Stomach (tissue), 4 donors: Measurements from ENCODE around the gene SCD5.

Source experiments
- CTCF ChIP-seq, 7 experiments: fragments of 450-650 bp in 4 of 7; fragments of 200-600 bp in 3 of 7; sonication (generic) in 3 of 7; IDR thresholded peaks; one replicate each; pipeline ENCODE4 v1.5.1; 2016 to 2019; ENCODE audit warnings: antibody characterized with exemption in 7 of 7, control low read depth in 2 of 7, mild to moderate bottlenecking in 1 of 7
- EP300 ChIP-seq: sonication (generic); formaldehyde crosslinking; IDR thresholded peaks from one replicate; pipeline ENCODE4 v1.6.1; 2017; ENCODE audit warnings: antibody characterized with exemption
- POLR2A ChIP-seq, 4 donors: fragments of 450-650 bp; IDR thresholded peaks; one replicate each; pipeline ENCODE4 v1.6.1; 2016; ENCODE audit warnings: antibody characterized with exemption in 4 of 4, control low read depth in 2 of 4, mild to moderate bottlenecking in 1 of 4, moderate library complexity in 1 of 4

GRCh38 chr4:82802911-82803310 is 4.3 kb upstream of the SCD5 start:
- TF ChIP-seq CTCF (IDR thresholded peaks at IDR 0.05) (no peak), POLR2A (IDR thresholded peaks at IDR 0.05) (no peak), EP300 (no peak)
